Suprapubic skin (tissue), 4 donors: ENCODE data around the gene GNL2. TPM values are rescaled to one million over a fixed set of nuclear protein-coding genes. Genes with fewer than 3 reads are reported as not detected.

ENCODE experiments used
- DNase-seq, 2 donors: peaks; one replicate each; pipeline ENCODE4 v3.0.0-alpha.2; 2019; ENCODE audit warnings: low spot score in 2 of 2
- H3K27ac ChIP-seq: fragments of 200-600 bp; sonication (generic); one replicate; pipeline ENCODE4 v1.5.1; 2019
- H3K27me3 ChIP-seq: fragments of 200-600 bp; sonication (generic); one replicate; pipeline ENCODE4 v1.5.1; 2019
- H3K36me3 ChIP-seq: fragments of 200-600 bp; sonication (generic); one replicate; pipeline ENCODE4 v1.5.1; 2019
- H3K4me1 ChIP-seq: fragments of 200-600 bp; sonication (generic); one replicate; pipeline ENCODE4 v1.5.1; 2019
- H3K4me3 ChIP-seq: fragments of 200-600 bp; sonication (generic); one replicate; pipeline ENCODE4 v1.5.1; 2019; ENCODE audit warnings: mild to moderate bottlenecking
- H3K9me3 ChIP-seq: fragments of 200-600 bp; sonication (generic); one replicate; pipeline ENCODE4 v1.5.1; 2019
- EP300 ChIP-seq: sonication (generic); formaldehyde crosslinking; IDR thresholded peaks from one replicate; pipeline ENCODE4 v1.6.1; 2017; ENCODE audit warnings: antibody characterized with exemption
- POLR2A ChIP-seq, 2 donors: fragments of 450-650 bp; IDR thresholded peaks; one replicate each; pipeline ENCODE4 v1.6.1; 2017; ENCODE audit warnings: antibody characterized with exemption in 2 of 2, mild to moderate bottlenecking in 2 of 2, moderate library complexity in 2 of 2
- POLR2AphosphoS5 ChIP-seq, 3 donors: sonication (generic); formaldehyde crosslinking; IDR thresholded peaks; one replicate each; pipeline ENCODE4 v1.6.1; 2017; ENCODE audit warnings: antibody characterized with exemption in 3 of 3
- WGBS: methylation state at CpG from one replicate; pipeline ENCODE4 v1.1.5; 2018; 5-methylcytosine and 5-hydroxymethylcytosine counted together
- total RNA-seq, 4 donors: library from RNA; depleted of rRNA; stranded (reverse); fragments of >200 nt; gene quantifications; one replicate each; pipeline ENCODE4 v1.1.0, GENCODE V29; 2016
- TF ChIP-seq, protein P1 (sequence below), 2 donors: fragments of 200-600 bp in 1 of 2; fragments of 450-650 bp in 1 of 2; sonication (generic) in 1 of 2; IDR thresholded peaks; one replicate each; pipeline ENCODE4 v1.5.1; 2016 to 2019; ENCODE audit warnings: antibody characterized with exemption in 2 of 2, mild to moderate bottlenecking in 1 of 2, moderate library complexity in 1 of 2

GNL2 gene
- total RNA-seq, 4 donors from 2014 or later: 42.0 to 94.8 (median 48.5) TPM

DNA sequence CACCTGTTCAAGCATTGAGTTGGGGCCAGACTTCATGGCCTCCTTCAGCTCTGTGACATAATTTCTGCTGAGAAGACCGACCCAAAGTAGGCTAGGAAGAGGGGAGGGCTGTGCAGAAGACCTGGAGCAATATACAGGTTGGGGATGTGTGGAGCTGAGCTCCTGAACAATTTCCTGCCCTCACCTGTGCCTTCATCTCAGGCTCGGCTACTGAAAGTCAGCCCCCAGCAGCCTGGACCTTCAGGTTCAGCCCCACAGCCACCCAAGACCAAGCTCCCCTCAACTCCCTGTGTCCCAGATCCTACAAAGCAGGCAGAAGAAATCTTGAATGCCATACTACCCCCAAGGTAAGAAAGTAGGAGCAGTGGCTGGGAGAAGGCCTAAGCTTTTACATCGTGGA lies 38.3 kb downstream of the GNL2 start:
- no peaks in the 10 kb centered on the region for H3K27me3 ChIP-seq
- no peaks in the 10 kb centered on the region for H3K9me3 ChIP-seq
- 73% methylated on average over 3 of the region's 3 CpGs for WGBS
- no peak overlapping the region for H3K4me3 ChIP-seq
- TF ChIP-seq POLR2AphosphoS5 (IDR thresholded peaks at IDR 0.05) (no peak), EP300 (no peak), POLR2A (IDR thresholded peaks at IDR 0.05) (no peak)
- TF ChIP-seq, protein P1, sequence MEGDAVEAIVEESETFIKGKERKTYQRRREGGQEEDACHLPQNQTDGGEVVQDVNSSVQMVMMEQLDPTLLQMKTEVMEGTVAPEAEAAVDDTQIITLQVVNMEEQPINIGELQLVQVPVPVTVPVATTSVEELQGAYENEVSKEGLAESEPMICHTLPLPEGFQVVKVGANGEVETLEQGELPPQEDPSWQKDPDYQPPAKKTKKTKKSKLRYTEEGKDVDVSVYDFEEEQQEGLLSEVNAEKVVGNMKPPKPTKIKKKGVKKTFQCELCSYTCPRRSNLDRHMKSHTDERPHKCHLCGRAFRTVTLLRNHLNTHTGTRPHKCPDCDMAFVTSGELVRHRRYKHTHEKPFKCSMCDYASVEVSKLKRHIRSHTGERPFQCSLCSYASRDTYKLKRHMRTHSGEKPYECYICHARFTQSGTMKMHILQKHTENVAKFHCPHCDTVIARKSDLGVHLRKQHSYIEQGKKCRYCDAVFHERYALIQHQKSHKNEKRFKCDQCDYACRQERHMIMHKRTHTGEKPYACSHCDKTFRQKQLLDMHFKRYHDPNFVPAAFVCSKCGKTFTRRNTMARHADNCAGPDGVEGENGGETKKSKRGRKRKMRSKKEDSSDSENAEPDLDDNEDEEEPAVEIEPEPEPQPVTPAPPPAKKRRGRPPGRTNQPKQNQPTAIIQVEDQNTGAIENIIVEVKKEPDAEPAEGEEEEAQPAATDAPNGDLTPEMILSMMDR (IDR thresholded peaks at IDR 0.05): no peak
- no peak for DNase-seq
- no peaks in the 10 kb centered on the region for H3K36me3 ChIP-seq
- peaks cover 27% of the 10 kb centered on the region for H3K4me1 ChIP-seq
- no peak overlapping the region for H3K27ac ChIP-seq

DNA sequence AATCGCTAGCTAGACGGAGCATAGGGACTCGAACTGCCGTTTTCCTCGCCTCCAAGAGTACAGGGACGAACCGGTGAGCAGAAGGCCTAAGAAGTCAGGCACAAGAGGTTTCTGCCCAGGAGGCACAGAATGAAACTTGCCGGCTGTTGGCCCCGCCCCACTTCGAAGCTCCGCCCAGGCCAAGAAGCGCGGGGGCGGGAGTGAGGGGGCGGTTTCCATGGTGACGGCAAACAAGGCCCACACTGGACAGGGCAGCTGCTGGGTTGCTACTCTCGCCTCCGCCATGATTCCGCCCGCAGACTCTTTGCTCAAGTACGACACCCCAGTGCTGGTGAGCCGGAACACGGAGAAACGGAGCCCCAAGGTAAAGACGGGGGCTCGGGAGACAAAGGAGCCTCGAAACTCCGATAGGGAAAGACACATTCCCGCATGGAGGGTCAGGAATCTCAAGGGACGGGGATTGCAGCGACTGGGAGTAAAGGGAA lies 39.0 kb downstream of the GNL2 start, which contains the start of gene DNALI1:
Gene DNALI1, plus strand, starts transcription at position 229 of the 485 bp plus-strand sequence. Its CDS starts 55 bp downstream, at position 284.
- Histone ChIP-seq H3K27me3 (no peaks in the 10 kb centered on the region), H3K9me3 (no peaks in the 10 kb centered on the region), H3K27ac (no peak within 1 kb of the TSS), H3K4me3 (peak within 1 kb of the TSS; percentile 36), H3K4me1 (peaks cover 32% of the 10 kb centered on the region), H3K36me3 (no peaks in the 10 kb centered on the region)
- peak; percentile 86 to 87 for DNase-seq
- TF ChIP-seq, protein P1 (IDR thresholded peaks at IDR 0.05): no peak
- TF ChIP-seq EP300: no peak
- WGBS: 21% methylated on average over 29 of the region's 31 CpGs

DNA sequence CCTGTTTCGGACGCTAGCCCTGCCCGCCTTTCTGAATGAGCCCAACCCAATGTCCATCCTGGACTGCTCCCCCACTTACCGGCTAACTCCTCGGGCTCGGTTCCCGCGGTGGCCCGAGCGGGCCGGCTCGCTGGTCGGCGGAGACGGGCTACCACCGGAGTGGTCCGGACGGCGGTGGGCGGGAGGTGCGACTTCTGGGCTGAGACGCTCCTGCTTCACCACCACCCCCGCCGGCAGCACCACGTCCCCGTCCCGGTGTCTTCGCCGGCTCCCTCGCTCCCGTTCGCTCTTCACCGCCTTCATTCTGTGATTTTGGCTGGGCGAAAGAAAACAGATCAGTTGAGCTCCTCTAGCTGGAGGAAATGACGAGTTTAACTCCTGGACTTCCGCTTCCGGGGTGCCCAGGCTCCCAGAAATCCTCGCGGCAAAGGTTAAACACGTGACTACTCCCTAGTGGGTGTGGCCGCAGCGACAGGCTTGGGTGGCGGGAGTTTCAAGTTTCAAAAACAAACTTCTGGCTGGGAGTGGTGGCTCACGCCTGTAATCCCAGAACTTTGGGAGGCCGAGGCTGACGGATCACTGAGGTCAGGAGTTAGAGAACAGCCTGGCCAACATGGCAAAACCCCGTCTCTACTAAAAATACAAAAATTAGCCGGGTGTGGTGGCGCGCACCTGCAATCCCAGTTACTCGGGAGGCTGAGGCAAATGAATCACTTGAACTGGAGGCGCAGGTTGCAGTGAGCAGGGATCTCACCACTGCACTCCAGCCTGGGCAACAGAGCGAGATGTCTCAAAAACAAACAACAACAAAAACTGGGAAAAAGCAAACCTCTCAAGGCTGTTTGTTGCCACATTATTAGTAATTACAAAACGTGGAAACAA lies 41.6 kb downstream of the GNL2 start, which contains the start of gene SNIP1:
Gene SNIP1, minus strand, starts transcription at position 367 of the 882 bp plus-strand sequence. Its CDS starts 64 bp downstream, at position 303.
- peak; percentile 42 to 56 for TF ChIP-seq POLR2A (IDR thresholded peaks at IDR 0.05)
- no peak for TF ChIP-seq EP300
- TF ChIP-seq, protein P1 (IDR thresholded peaks at IDR 0.05): no peak
- TF ChIP-seq POLR2AphosphoS5 (IDR thresholded peaks at IDR 0.05): peak; percentile 55 to 90 (median 70)
- H3K9me3 ChIP-seq: no peaks in the 10 kb centered on the region
- H3K27ac ChIP-seq: peak within 1 kb of the TSS; percentile 86
- peaks cover 32% of the 10 kb centered on the region for H3K4me1 ChIP-seq
- 23% methylated on average over 28 of the region's 54 CpGs for WGBS
- no peaks in the 10 kb centered on the region for H3K27me3 ChIP-seq
- peaks cover 6% of the 10 kb centered on the region for H3K36me3 ChIP-seq
- peak within 1 kb of the TSS; percentile 85 for H3K4me3 ChIP-seq
- peak; percentile 95 to 97 for DNase-seq

DNA sequence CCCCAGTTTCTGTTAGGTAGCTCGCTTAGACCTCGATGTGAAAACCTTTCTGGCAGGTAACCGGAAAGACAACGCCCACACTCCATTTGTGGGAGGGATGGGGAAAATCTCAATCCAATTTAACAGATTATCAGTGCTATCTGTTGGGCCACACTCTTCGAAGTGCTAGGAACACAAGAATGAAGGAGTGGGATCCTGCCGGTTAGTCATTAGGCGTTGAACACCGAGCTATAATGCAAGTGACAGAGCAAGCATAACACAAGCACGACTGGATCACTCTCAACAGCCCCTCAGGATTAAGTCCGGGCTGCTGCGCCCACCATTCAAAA lies 42.2 kb downstream of the GNL2 start:
- peak overlapping the region; percentile 86 for H3K27ac ChIP-seq
- no peaks in the 10 kb centered on the region for H3K9me3 ChIP-seq
- H3K4me3 ChIP-seq: peak overlapping the region; percentile 85
- TF ChIP-seq, protein P1 (IDR thresholded peaks at IDR 0.05): no peak
- TF ChIP-seq EP300 (no peak), POLR2A (IDR thresholded peaks at IDR 0.05) (no peak), POLR2AphosphoS5 (IDR thresholded peaks at IDR 0.05) (no peak)
- H3K4me1 ChIP-seq: peaks cover 32% of the 10 kb centered on the region
- H3K27me3 ChIP-seq: no peaks in the 10 kb centered on the region
- peaks cover 9% of the 10 kb centered on the region for H3K36me3 ChIP-seq
- 3% methylated on average over 9 of the region's 11 CpGs for WGBS
- peak in 1 of 2 donors; percentile 62 for DNase-seq

DNA sequence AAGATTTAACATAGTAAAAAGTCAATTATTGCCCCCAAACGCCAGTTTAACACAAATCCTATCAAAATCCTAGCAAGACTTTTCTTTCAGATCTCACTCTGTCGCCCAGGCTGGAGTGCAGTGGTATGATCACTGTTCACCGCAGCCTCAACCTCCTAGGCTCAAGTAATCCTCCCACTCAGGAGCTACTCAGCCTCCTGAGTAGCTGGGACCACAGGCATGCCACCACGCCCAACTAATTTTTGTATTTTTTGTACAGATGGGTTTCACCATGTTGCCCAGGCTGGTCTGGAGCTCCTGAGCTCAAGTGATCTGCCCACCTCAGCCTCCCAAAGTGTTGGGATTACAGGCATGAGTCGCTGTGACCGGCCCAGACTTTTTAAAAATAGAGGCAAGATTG lies 46.4 kb downstream of the GNL2 start:
- no peak for TF ChIP-seq POLR2AphosphoS5 (IDR thresholded peaks at IDR 0.05)
- TF ChIP-seq, protein P1 (IDR thresholded peaks at IDR 0.05): no peak
- TF ChIP-seq EP300: no peak
- TF ChIP-seq POLR2A (IDR thresholded peaks at IDR 0.05): no peak
- H3K36me3 ChIP-seq: peaks cover 44% of the 10 kb centered on the region

More for the DNA sequence above, 46.4 kb downstream of the GNL2 start:
- no peak for DNase-seq
- H3K27ac ChIP-seq: no peak overlapping the region
- no peak overlapping the region for H3K4me3 ChIP-seq
- H3K9me3 ChIP-seq: no peaks in the 10 kb centered on the region
- 93% methylated on average over 6 of the region's 6 CpGs for WGBS
- H3K27me3 ChIP-seq: no peaks in the 10 kb centered on the region
- H3K4me1 ChIP-seq: peaks cover 19% of the 10 kb centered on the region
